Fibroblast of skin of left quadriceps (primary cell): ENCODE results near the gene HNRNPC.

Experiments used
- DNase-seq, 2 experiments: peaks; one replicate each; pipeline ENCODE4 v3.0.0-alpha.2; 2013; ENCODE audit warnings: low read depth in 2 of 2

Gene HNRNPC

DNA sequence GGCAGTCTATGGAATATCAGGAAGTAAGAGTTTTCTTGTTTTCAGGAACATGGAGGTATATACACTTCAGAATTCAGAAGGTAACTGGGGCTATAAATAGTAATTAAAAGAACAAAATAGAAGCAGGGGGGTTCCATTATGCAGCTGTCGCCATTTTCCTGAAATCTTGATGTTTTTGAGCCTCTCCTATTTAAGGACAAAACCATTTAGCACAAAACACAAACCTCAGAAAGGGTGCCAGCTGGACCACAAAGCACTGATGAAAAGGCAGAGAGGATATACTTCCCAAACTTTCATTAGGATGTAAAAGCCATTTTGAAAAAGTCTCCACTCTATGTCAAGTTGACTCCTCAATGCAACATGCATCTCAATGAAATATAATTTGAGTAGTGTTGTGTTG, 59.2 kb downstream of the HNRNPC start:
- no peak for DNase-seq

DNA sequence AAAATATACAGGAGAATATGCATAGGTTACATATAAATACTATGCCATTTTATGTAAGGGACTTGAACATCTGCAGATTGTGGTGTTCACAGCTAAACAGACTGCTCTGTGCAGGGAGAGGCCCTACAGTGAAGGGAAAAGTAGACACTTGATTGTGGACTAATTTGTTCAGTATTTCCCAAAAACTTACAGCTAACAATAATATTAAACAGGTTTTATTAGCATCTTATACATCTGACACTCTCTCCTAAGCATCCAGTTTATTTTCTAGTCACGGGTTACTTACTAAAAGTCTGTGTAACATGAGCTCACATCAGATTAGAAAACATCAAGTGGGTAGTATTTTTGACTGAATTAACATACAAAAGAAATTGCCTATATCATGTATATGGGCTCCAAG, 60.1 kb downstream of the HNRNPC start:
- DNase-seq: no peak

DNA sequence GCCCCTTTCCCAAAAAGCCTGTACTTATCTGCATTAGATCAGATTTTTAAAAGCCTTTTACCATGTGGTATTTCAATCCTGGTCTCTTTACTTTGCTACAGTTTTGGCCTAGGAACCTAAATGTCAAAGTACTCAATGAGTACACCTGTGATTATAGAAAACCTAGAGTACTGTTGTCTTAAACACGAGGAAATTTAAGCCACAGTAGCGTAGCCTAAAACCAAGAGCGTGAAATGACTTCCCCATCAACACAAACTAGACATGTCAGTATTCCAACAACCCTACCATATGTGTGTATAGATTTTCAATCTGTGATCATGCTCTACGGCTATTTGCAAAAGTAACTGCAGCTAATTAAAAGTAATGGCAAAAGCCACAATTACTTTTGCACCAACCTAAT, 60.7 kb downstream of the HNRNPC start:
- DNase-seq: no peak

DNA sequence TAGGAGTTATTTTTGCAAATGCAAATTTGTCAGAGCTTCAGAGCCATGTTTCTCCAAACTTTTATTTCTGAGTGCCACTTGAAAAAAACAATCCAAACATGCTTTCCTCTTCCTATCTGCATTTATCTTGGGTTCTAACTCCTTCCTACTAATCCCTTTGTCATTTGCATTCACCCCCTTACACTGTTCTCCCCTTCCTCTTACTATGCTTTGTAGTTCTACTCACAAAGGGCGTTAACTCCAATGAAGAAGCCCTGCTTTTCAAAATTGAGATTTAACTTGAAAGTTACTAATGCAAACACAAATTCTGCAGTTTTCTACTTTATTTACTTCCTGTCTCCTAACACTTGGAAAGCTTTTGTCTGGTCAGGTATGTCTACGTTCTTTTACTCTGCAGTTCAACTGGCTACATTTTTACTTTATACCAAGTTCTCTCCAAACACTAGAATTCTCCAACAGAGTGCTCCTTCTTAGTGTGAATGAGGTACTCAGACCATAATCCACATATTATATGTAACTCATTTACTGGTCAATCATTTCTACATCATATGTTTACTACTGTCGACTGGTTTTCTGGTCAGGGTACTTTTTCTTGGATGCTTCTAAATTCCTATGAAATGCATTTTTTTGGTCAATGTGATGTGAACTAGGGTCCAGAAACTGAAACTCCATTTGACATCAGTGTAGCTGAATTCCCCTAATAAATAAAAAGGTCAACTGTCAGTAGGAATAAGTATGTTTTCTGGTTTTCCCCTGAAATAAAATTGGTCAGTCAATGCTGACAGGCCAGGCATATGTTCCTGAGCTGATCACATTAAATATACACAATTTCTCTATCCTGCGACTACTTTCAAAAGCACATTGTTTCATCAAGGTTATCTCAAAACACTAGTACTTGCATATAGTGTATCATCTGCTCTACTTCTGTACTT, 62.2 kb downstream of the HNRNPC start:
- no peak for DNase-seq

DNA sequence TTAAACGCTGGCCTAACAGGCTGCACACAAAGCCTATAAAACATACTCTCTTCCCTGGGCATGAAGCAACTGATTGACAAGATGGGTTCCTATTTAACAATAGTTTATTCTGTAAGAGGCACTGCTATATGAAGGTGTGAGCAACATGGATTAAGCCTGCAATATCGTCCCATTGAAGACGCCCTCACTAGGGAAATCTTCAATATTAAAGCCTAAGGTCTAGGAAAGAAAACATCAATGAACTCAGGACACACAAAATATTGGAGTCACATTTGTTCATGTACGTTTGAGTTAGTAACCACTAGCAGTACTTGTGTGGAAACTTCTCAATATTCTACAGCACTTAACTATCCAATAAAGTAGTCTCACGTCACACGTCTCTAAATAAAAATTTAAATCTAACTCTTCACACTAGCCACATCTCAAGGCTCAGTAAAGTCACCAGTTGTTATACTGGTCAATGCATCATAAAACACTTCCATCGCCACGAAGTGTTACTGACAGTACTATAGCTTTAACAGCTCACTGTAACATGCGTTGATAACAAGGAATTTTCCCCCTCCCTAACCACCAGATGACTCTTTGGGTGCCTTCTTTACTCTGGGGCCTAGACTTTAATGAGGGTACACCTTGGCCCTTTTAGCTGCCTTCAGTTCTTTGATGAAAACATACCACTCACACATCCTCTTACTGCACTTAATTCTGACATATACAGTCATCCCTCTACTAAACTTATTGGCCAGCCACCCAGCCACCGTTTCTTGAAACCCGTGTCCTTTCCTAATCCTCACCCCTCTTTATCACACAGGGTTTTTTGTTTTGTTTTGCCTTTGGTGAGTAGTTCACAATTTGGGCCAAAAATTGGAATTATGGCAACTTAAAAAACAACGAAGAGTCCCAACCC, 63.3 kb downstream of the HNRNPC start:
- no peak for DNase-seq

DNA sequence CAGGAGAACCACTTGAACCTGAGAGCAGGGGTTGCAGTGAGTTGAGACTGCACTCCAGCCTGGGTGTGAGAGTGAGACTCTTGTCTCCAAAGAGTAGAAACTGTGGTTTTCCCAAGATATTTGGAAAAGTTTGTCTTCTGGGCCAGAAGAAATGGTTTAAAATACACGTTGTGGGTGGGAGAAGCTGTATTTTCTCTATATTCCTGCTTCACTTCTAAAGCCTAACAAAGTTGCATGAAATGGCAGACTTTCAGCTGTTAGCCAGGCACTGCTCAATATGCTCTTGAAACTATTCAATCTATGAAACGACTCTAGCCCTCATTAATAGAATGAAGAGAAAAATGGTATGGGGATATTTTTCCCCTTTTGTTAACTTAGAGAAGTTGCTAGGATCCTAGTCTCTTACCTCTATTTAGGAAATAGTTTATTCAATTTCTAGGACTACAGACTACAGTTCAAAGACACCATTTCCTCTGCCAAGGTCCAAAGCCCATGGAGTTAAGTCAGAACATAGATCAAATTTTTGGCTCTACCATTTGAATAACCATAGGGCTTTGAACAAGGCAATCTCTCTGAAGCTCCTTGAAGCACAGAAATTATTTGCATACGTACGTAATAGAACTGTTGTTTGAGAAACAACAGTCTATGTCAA, 64.1 kb downstream of the HNRNPC start:
- DNase-seq: no peak

DNA sequence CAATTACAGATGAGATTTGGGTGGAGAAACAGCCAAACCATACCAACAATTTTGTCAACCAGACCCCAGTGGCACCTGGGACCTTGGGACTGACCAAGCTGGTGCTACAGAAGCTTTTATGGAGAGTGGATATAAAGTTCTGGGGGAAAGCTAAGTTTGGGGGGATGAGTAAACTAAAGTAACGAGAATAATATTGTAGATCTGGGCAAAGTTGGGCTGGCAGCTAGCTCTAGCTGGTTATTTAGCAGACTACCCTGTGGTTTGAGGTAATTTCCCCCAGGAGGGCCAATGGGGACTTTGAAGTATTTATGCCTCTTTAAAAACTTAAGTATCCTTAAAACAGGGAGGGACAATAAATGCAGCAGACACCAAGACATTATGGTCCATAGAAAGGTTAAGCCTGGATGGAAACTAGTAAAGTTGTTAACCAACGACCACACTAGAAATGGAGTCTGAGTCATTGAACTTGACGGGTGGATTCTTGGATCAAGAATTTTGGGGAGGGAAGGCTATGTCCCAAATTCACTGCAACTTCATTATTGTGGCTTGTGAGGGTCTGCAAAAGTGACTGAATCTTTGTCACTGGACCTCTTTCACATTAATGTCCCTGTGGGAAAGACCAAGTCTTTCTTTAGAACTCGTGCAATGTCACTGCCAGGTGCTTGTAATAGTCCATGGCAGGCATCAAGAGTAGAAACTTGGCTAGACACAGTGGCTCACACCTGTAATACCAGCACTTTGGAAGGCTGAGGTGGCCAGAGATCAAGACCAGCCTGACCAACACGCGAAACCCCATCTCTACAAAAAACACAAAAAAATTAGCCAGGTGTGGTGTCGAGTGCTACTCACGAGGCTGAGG, 64.8 kb downstream of the HNRNPC start:
- no peak for DNase-seq

DNA sequence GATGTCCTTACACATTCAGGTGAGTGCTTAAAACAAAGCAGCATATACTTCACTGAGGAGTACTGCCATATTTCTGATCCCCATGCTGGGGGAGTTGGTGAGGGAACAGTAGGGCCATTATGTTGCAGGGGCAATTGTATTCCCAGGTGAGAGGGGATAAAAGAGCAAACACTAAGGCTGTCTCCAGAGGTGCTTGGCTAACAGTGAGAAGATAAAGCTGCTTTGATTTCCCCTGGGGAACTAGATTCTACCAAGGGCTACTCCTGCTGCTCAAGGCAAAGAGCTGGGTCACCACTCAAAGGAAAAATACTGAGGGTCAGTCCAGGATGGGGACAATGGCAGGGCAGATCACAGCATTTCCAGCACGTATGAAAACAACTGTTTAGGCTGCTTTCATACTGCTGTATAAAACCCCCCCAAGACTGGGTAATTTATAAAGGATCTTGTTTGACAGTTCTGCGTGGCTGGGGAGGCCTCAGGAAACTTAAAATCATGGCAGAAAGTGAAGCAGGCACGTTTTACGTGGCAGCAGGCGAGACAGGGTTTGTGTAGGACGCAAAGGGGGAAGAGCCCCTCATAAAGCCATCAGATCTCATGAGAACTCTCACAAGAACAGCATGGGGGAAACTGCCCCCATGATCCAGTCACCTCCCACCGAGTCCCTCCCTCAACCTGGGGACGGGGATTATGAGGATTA, 65.6 kb downstream of the HNRNPC start:
- no peak for DNase-seq

DNA sequence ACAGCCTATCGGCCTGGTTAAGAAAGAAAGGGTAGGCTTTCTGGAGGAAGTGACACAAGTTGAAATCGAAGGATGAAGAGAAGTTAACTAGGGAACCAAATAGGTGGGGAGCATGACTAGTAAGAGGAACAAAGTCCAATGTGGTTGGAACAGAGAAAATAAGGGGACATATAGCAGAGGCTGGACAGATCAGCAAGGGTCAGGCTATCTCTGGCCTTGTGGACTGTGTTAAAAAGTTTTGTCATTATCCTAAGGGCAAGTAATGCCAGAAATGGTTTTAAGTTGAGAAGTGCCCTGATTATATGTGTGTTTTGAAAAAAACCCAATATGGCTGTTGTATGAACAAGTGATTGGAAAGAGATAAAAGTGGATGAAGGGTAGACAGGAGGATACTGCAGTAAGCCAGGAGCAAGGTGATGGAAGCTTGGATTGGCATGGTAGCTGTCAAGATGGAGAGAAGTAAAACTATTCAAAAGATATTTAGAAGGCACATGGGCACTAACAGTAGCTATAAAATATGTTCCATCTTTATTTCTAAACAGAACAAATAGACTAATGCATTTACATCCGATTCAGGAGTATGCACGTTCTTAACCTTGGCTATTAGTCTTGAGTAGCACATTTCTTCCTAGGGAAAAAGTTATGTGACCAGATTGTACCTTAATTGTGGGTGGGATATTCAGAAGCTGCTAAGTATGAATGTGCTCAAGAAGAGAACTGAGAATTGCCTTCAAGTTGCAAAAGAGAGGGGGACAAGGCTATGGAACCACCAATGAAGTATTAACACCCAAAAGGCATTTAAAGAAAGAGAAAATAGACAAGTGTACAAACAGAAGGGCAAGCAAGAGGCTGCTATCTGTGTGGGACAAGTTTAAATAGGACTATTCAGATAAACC, 66.5 kb downstream of the HNRNPC start:
- no peak for DNase-seq

DNA sequence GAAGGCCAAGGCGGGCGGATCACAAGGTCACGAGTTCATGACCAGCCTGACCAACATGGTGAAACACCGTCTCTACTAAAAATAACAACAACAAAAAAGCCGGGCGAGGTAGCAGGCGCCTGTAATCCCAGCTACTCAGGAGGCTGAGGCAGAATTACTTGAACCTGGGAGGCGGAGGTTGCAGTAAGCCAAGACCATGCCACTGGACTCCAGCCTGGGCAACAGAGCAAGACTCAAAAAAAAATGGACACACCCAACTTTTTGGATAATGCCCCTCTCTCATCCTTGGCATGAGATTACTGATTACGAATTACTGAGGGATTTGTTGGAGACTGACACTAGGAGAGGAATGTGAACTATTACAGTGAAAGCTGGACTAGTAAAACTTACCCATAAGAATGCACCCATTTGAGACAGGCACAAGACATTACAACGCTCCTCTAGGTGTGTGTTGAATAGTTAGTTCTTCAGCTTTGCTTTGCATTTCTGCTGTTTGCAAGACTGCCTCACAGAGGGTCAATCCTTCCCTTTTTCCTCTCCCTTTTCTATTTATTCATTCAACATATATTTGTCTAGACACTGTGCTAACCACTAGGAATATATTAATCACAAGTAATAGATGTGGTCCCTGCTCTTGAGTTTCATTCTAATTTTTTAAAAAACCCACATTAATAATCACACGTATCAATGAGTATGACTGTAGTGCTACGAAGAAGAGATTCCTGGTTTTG, 67.3 kb downstream of the HNRNPC start:
- DNase-seq: no peak

DNA sequence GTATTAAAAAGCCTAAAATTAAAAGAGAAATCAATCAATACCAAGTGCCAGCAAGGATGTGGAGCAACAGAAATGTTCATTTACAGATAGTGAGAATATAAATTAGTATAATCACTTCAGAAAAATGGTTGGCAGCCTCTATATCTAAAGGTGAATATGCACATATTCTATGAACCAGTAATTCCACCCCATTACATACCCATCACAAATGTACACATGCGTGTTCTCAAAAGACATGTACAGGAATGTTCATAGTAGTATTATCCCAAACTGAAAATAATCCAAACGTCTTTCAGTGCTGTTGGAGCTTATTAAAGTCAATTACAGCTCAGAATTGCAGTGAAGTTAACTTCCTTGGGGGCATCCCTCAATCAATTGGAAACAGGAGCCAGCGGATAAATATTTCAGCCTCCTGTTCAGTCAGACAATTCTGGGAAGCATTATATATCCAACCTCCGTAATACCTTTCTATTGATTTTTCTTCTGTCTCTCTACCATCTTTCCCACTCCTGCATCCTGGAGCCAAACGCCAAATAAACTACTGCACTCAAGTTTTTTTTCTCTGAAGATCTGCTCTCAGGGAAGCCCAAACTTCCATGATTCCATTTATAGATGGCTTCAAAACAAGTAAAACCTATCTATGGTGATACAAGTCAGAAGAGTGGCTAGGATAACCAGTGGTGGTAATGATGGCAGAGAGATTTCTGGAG, 68.3 kb downstream of the HNRNPC start:
- no peak for DNase-seq

DNA sequence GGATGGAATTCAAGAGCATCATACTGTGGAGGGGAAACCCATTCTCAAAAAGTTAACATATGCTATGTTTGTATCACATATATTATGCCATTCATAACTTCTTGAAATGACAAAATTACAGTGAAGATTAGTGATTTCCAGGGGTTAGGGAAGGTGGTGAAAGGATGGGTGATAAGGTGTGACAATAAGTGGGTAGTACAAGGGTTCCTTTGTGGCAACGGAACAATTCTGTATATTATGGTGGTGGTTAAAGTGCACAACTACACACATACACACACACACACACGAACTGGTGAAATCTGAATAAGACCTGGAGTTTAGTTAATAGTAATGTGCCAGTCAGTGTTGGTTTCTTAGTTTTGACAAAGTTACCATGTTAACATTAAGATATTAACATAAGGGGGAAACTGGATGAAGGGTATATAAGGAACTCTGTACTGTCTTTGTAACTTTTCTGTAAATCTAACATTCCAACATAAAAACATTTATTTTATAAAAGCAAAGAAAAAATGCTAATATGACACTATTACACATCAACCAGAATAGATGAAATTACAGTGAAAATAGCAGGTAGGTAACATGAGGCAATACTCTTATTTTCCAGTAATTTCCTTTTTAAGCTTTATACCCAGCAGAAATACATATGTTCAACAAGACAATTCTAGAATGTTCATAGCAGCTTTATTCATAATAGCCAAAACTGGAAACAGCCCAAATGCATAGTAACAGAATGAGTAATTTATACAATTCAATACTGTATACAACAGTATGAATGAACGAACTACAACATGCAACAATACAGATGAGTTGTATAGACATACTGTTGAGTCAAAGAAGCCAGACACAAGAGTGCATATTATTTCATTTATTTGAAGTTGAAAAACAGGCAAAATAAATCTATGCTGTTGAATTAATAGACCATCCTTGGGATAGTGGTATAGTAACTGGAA, 69.4 kb downstream of the HNRNPC start:
- peak in 1 of 2 experiments; percentile 21 for DNase-seq

DNA sequence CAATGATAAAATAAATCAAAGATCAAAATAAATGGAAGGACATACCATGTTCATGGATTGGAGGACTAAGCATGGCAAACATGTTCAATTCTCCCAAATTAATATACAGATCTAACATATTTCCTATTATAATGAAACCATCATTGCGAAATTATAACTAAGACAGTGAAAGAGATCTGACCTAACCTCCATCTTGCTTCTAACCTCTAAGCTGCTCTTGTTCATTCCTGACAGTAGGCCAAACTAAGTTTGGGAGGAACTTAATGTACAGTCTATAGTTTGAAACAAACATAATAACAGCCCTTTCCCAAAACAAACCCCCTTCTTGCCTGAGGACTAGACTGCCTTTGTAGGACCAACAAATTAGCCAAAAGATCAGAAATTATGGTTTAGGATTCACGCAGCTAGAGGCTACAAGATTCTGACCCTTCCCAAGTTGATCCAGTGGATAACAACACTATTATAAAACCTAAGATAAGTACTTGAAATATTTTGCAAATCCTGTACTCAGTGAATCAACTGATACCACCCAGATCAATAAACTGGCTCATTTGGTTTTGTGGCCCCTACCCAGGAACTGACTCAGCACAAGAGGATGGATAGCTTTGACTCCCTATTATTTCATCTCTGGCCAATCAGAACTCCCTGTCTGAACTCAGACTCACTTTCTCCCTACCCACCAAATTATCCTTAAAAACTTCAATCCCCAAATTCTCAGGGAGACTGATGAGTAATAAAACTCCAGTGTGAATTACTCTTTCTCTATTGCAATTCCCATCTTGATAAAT, 71.6 kb downstream of the HNRNPC start:
- no peak for DNase-seq

DNA sequence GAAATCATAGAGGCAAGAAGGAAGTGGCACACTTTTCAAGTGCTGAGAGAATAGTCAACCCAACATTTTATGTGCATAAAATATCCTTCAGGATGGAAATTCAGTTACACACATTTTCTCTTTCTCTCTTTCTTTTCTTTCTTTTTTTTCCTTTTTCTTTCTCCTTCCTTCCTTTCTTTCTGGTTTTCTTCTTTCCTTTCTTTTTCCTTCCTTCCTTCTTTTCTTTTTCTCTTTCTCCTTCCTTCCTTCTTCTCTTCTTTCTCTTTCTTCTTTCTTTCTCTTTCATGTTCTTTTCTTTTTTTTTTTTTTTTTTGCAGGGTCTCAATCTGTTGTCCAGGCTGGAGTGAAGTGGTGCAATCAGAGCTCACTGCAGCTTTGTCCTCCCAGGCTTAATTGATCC, 74.6 kb downstream of the HNRNPC start:
- DNase-seq: no peak

DNA sequence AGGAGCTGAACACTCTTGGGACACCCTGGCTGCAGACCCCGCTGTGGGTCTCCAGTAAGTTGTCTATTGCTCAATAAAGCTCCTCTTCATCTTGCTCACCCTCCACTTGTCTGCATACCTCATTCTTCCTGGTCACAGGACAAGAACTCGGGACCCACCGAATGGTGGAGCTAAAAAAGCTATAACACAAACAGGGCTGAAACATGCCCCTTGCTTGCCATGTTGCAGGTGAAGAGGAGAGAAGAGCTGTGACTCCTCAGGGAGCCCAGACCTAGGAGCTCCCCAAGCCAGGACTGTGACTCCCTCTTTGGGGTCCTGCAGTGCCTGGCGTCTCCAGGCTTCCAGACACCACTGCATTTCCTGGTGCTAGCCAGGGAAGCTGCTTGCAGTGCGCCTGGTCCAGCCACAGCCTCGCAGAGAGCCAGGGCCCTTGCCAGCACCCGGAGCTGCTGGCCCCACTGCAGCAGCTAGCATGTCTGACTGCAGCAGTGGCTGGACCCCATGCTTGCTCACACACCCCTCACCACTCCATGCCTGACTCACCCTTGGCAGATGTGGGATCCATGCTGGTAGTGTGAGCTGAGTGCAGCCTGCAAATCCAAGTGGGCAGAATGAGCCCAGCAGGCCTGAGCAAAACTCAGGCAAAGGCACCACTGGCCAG, 76.2 kb downstream of the HNRNPC start:
- DNase-seq: no peak

DNA sequence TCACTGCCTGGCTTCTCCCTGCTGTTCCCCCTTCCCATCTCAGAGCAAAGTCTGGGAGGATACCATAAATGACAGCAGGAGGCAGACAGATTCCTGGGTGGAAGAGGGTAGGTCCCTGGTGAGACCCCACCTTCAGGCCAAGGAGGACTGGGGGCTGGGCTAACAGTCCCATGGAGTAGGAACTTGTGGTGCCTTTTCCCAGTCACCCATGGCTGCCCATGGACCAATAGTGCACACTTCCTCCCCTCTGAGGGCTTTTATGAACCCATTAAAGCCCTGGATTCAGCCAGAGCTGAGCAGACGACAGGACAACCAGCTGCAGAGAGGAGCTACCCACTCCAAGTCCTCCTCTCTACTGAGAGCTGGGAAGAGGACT, 76.8 kb downstream of the HNRNPC start:
- DNase-seq: no peak
